ENCODE measurements around the gene FAM124A. TPM values are rescaled to one million over a fixed set of nuclear protein-coding genes. Genes with fewer than 3 reads are reported as not detected.

FAM124A gene
- total RNA-seq, 4 donors from 2014 or later = 2.1 to 7.2 (median 5.2) TPM

GRCh38 chr13:51327961-51328360 lies 105.8 kb downstream of the FAM124A start:
- no peak overlapping the region for H3K27ac ChIP-seq
- no peaks in the 10 kb centered on the region for H3K9me3 ChIP-seq
- no peaks in the 10 kb centered on the region for H3K4me1 ChIP-seq
- no peaks in the 10 kb centered on the region for H3K27me3 ChIP-seq
- no peak for DNase-seq
- no peaks in the 10 kb centered on the region for H3K36me3 ChIP-seq
- intact Hi-C loops (cut with DNase I; ENCODE audit: low total_unique reads) = no loop called here
- no peak overlapping the region for H3K4me3 ChIP-seq
- no peak for TF ChIP-seq POLR2A (IDR thresholded peaks at IDR 0.05)
- no peak for TF ChIP-seq CTCF (IDR thresholded peaks at IDR 0.05)

- Histone ChIP-seq H3K27me3 (no peaks in the 10 kb centered on the region), H3K27ac (no peak overlapping the region), H3K4me3 (no peak overlapping the region), H3K4me1 (no peaks in the 10 kb centered on the region), H3K9me3 (no peaks in the 10 kb centered on the region), H3K36me3 (no peaks in the 10 kb centered on the region)
- intact Hi-C loops (cut with DNase I; ENCODE audit: low total_unique reads) = no loop called here
- no peak for TF ChIP-seq POLR2A (IDR thresholded peaks at IDR 0.05)
- no peak for TF ChIP-seq CTCF (IDR thresholded peaks at IDR 0.05)
- DNase-seq = no peak
Measured at GRCh38 chr13:51328488-51328887, 106.3 kb downstream of the FAM124A start.

GRCh38 chr13:51329606-51330005 lies 107.4 kb downstream of the FAM124A start:
- no peak for DNase-seq
- Histone ChIP-seq H3K4me1 (no peaks in the 10 kb centered on the region), H3K27me3 (no peaks in the 10 kb centered on the region), H3K9me3 (no peaks in the 10 kb centered on the region), H3K27ac (no peak overlapping the region), H3K4me3 (no peak overlapping the region), H3K36me3 (no peaks in the 10 kb centered on the region)
- intact Hi-C loops (cut with DNase I; ENCODE audit: low total_unique reads) = no loop called here
- TF ChIP-seq POLR2A (IDR thresholded peaks at IDR 0.05) (no peak), CTCF (IDR thresholded peaks at IDR 0.05) (no peak)

- TF ChIP-seq CTCF (IDR thresholded peaks at IDR 0.05) = no peak
- TF ChIP-seq POLR2A (IDR thresholded peaks at IDR 0.05) = no peak
- Histone ChIP-seq H3K36me3 (no peaks in the 10 kb centered on the region), H3K9me3 (no peaks in the 10 kb centered on the region), H3K4me1 (no peaks in the 10 kb centered on the region), H3K27me3 (no peaks in the 10 kb centered on the region), H3K27ac (no peak overlapping the region), H3K4me3 (no peak overlapping the region)
- DNase-seq = no peak
- intact Hi-C loops (cut with DNase I; ENCODE audit: low total_unique reads) = no loop called here
Measured at GRCh38 chr13:51330791-51331190, 108.6 kb downstream of the FAM124A start.

GRCh38 chr13:51331354-51331861 lies 109.2 kb downstream of the FAM124A start:
- no peak for TF ChIP-seq CTCF (IDR thresholded peaks at IDR 0.05)
- TF ChIP-seq POLR2A (IDR thresholded peaks at IDR 0.05) = no peak
- intact Hi-C loops (cut with DNase I; ENCODE audit: low total_unique reads) = no loop called here
- no peak overlapping the region for H3K27ac ChIP-seq
- H3K27me3 ChIP-seq = no peaks in the 10 kb centered on the region
- no peaks in the 10 kb centered on the region for H3K9me3 ChIP-seq
- no peaks in the 10 kb centered on the region for H3K36me3 ChIP-seq
- DNase-seq = no peak
- H3K4me3 ChIP-seq = no peak overlapping the region
- H3K4me1 ChIP-seq = no peaks in the 10 kb centered on the region

Data from uterus (tissue), 4 donors.